Central memory CD4-positive, alpha-beta T cell (primary cell): ENCODE results near the gene NATD1.
A peak's percentile ranks its signal among the peaks of the same experiment; 100 is the strongest.

ENCODE experiments used
- DNase-seq: peaks from one replicate; pipeline ENCODE4 v3.0.0; 2022

The NATD1 gene

DNA sequence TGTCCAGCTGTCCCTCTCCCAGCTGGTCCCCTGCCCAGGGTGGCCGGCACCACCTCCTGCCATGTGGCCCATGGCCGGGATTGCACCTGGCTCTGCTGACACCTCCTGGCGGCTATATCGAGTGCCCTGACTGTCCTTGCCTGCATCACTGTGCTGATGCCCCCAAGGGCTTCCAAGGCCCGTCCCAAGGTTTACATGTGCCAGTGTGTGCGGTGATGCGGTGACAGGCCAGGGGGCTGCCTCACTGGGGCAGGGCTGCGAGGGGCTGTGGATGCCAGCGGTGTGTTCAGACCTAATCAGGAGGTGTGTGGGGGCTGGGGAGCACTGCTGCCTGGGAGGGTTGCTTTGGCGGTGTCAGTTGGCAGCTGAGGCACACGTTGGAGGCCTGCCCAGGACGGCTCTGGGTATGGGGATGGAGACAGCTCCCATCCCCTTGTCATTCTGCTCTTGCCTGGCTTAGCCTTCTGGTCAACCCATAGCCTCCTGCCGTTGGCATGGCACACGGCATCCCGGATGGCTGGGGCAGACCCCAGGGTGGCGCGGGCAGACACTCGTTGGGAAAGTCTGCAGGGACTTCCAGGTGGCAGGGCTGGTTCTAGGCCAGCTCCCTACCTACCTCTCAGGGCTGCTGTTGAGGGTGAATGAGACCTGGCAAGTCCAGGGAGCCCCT is 36.8 kb upstream of the NATD1 start:
- DNase-seq: no peak

DNA sequence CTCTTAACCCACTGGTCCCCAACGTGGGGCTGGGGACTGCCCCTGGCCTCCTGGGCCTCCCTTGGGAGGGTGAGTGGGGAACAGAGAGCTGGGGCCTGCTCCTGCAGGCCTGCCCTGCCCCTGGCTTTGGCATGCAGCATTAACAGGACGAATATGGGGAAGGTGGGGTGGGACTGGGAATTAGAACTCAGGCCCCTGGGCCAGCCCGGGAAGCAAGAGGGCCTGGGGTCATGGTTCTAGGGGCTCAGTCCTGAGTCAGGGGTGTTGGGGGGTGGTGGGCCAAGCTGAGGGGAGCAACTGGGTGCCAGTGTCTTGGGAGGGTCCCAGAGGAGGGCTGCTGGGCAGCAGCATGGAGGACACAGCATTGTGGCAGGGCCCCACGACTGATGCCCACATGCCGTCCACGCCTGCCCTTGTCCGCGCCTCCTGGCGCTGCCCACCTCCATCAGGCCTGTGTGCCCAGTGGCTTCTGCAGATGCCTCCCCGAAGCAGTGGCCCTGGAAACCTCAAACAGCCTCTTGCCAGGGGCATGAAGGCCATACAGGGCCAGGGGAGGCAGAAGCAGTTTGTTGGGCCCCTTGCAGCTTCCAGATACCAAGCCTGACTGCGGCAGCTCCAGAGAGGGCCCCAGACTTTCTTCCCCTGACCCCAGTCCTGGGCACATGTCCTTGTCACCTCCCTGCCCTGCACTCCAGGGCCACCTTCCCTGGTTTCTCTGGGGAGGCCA is 36.1 kb upstream of the NATD1 start:
- DNase-seq: no peak

DNA sequence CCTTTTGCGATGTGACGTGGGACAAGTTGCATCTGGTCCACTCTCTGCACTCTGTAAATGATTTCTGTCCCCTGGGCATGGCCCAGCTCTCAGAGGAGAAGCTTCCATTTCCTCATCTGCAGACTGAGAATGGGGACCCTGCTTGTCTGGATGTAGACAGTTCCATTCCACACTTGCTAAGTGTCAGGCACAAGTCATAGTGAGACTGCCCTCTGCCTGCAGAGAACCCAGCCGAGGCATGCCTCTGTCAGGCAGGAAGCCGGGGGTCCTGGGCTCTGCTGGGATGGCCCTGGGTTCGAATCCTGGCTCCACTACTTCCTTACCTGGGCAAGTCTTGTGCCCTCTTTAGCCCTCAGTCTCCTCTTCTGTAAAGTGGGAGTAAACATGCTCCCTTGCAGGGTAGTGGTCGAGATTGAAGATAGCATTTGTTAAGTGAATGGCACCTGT is 35.4 kb upstream of the NATD1 start:
- DNase-seq: no peak

- DNase-seq: peak; percentile 96
These were observed 34.7 kb upstream of the NATD1 start for GRCh38 chr17:21287703-21288449.

GRCh38 chr17:21286909-21287702 is 33.9 kb upstream of the NATD1 start:
- DNase-seq: no peak

DNA sequence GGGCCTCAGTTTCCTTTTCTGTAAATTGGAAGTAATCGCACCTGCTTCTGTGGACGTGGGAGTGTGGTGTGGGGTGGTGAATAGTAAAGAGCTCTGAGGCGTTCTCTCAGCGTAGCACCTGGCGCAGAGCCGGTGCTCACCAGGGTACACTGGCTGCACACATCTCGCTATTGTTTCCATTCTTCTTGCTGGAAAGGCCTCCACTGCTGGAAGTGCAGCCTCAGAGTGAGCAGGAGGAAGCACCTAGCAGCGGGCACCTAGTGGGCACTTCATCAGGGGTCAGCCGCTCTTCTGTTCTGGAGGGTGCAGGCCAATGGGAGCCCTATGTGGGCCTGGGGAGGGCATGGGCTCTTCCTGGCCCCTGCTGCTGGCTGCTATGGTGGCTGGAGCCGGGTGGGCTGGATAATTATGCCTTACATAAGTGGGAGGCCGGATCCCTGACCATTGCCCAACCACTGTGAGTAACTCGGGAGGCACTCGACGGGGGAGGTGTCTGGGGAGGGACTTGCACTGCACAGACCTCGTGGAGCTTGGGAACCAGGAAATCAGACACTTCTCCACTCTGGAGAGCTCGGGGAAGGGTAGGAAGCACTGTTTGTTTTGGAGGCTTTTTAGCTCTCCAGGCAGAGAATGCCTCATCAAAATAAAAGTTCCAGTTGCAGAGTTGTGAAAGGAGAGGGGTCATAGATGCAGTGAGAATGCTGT is 33.0 kb upstream of the NATD1 start:
- DNase-seq: no peak

GRCh38 chr17:21285164-21286065 is 32.2 kb upstream of the NATD1 start:
- no peak for DNase-seq

DNA sequence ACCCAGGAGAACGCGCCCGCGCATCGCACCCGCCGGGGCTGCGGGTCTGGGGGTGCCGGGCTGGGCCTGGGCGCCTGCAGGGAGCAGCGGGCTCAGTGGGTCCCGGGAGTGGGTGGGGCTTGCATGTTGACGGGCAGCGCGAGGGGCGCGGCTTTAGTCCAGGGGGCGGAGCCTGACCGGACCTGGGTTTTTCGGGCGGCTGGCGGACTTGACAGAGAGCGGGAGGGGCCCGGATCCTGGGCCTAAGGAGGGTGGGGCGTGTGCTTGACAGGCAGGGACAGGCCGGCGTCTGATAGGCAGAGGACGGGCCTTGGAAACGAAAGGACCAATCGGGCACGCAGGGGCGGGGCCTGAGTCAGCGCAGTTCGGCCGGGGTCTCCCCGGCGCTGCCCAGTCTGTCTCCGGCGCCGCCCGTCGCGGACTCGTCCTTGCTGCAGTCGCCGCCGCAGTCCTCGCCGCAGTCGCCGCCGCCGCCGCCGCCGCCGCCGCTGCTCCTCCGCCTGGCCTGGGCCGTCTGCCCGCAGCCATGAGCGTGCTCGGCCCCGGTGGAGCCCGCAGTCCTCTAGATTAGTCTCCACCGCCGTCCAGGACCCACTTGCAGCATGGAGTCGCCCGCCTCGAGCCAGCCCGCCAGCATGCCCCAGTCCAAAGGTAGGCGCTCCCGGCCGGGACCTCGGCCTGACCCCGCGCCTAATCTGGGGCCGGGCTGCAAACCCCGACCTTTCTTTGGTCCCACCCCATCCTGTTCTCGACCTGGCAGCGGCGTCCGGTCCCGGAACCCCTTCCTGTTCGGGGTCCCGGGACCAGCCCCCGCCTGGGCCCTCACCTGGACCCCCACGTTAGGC is 31.3 kb upstream of the NATD1 start, which contains the start of gene MAP2K3:
TSS of gene MAP2K3 (plus strand) at position 393 of the 845 bp plus-strand sequence. CDS start at position 603, 210 bp downstream.
- peak; percentile 89 for DNase-seq

DNA sequence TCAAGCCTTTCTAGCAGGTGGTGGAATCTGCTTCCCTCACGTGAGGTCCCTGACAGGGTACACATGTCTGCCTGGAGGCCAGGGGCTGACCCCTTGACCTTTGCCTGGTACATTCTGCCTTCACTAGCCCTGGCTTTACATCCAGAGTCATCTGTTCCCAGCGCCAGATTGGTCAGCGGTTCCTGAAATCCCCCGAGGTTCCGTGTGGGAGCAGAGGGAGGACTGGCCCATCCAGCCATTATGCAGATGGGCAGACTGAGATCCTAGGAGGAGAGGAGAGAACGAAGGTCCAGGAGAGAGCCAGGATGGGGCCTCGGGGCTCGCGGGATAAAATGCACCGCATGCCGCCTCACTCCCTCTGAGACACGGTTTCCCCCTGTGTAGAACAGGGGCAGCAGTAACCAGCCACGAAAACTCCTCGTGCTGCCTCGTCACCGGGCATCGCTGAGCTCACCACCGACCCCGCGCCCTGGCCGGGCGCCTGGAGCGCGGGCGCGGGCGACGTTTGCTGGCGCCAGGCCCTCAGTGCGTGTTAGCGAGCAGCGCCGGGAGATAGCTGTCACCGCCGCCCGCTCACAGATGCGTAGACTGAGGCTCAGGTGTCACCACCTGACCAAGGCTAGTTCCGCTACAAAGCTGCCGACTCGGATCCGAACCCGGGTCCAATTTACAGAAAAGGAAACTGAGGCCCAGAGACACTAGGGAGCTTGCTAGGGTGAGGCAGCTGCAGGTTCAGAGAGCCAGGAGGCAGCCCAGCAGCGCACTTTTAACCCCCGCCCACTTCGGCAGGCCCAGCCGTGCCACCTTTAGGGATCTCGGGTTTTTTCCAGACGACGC is 30.5 kb upstream of the NATD1 start:
- no peak for DNase-seq

DNA sequence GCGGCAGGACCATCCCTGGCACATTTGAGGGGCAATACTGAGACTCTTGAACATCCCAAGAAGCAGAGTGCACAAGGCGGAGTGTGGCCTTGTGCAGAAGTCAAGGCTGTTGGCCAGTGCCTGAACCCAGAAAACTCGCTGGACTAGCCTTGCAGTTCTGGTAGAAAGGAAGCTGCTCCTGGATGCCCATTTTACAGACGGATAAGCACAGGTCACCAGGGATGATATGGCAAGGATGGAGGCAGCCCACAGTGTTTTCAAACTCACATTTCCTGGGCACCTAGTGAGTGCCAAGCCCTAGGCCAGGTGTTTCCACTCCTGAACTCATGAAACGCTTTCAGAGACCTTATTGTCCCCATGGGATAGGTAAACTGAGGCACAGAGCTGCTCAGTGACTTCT is 29.6 kb upstream of the NATD1 start:
- DNase-seq: no peak

- DNase-seq: no peak
These were observed 29.0 kb upstream of the NATD1 start for GRCh38 chr17:21282231-21282630.

DNA sequence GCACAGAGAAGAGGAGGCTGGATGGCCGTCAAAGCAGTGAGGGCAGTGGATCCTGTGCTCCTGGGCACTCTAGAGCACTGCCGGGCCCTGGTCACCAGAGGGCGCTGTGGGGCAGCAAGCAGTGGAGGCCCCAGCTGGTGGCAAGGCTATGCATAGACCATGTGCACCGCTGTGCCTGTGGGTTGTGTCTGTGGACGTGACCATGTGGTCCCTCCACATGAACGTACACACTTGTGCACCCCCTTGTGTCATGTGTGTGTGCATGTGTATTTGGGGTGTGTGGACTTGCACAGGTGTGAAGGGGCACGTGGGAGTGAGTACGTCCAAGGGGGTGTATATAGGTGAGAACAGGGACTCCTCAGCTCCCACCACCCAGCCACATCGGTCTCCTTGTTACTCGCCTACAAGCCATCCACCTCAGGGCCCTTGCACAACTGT is 26.9 kb upstream of the NATD1 start:
- DNase-seq: peak; percentile 79

- no peak for DNase-seq
These were observed 26.4 kb upstream of the NATD1 start for GRCh38 chr17:21279582-21279981.

- no peak for DNase-seq
These were observed 26.0 kb upstream of the NATD1 start for GRCh38 chr17:21279198-21279535.

GRCh38 chr17:21278450-21279197 is 25.4 kb upstream of the NATD1 start:
- DNase-seq: peak; percentile 77

- no peak for DNase-seq
These were observed 24.1 kb upstream of the NATD1 start for GRCh38 chr17:21277332-21277731.

DNA sequence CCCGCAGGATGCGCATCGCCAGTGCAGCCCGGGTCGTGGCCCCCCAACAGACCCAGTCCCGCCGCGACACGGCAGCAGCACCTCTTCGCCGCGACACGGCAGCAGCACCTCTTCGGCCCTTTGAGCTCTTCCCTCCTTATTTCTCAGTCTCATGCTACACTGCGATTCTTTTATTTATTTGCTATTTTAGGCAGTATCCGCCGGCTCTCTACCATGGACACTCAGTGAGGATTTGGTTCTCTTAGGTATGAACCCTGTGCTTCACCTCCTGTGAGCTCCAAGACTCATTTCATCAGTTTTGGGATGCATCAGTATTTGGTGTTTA is 23.0 kb upstream of the NATD1 start:
- no peak for DNase-seq

- peak; percentile 83 for DNase-seq
These were observed 22.5 kb upstream of the NATD1 start for GRCh38 chr17:21275579-21276263.
